Ramos (cell line): Measurements from ENCODE around the gene SPRED1.

Experiments
- in situ Hi-C: fragments of 300-500 bp; cut with MboI; formaldehyde crosslinking; loops from one replicate; pipeline ENCODE4 v1.14.3; 2022; ENCODE audit warnings: low sequenced_read_pairs; ENCODE audit not compliant: unreplicated experiment

SPRED1 gene

GRCh38 chr15:38332711-38333110 is 80.1 kb downstream of the SPRED1 start:
- in situ Hi-C loops, result no loop called here

- in situ Hi-C loops, result no loop called here
Measured at GRCh38 chr15:38335116-38335515, 82.5 kb downstream of the SPRED1 start.

- in situ Hi-C loops, result no loop called here
Measured at GRCh38 chr15:38344351-38344750, 91.7 kb downstream of the SPRED1 start.

- in situ Hi-C loops, result no loop called here
Measured at GRCh38 chr15:38349251-38349650, 96.6 kb downstream of the SPRED1 start.

GRCh38 chr15:38351466-38351865 is 98.8 kb downstream of the SPRED1 start:
- in situ Hi-C loops, result no loop called here

GRCh38 chr15:38354315-38354929 is 101.8 kb downstream of the SPRED1 start:
- in situ Hi-C loops, result no loop called here

GRCh38 chr15:38362355-38362754 is 109.7 kb downstream of the SPRED1 start:
- in situ Hi-C loops, result loop anchor here (10.0 kb wide), 1 partner anchor 368 kb away; no protein-coding TSS in a partner anchor

GRCh38 chr15:38367476-38367875 is 114.8 kb downstream of the SPRED1 start:
- in situ Hi-C loops, result loop anchor here (10.0 kb wide), 1 partner anchor 373 kb away; no protein-coding TSS in a partner anchor

GRCh38 chr15:38369936-38370478 is 117.4 kb downstream of the SPRED1 start:
- in situ Hi-C loops, result loop anchor here (10.0 kb wide), 1 partner anchor 375 kb away; no protein-coding TSS in a partner anchor

GRCh38 chr15:38373016-38373415 is 120.4 kb downstream of the SPRED1 start:
- in situ Hi-C loops, result no loop called here

GRCh38 chr15:38374029-38374428 is 121.4 kb downstream of the SPRED1 start:
- in situ Hi-C loops, result no loop called here

GRCh38 chr15:38374556-38374955 is 121.9 kb downstream of the SPRED1 start:
- in situ Hi-C loops, result no loop called here

GRCh38 chr15:38376081-38376480 is 123.4 kb downstream of the SPRED1 start:
- in situ Hi-C loops, result no loop called here

- in situ Hi-C loops, result no loop called here
Measured at GRCh38 chr15:38377636-38378035, 125.0 kb downstream of the SPRED1 start.

- in situ Hi-C loops, result no loop called here
Measured at GRCh38 chr15:38378161-38378560, 125.5 kb downstream of the SPRED1 start.

- in situ Hi-C loops, result no loop called here
Measured at GRCh38 chr15:38389924-38390542, 137.4 kb downstream of the SPRED1 start.

GRCh38 chr15:38391191-38391590 is 138.6 kb downstream of the SPRED1 start:
- in situ Hi-C loops, result no loop called here

GRCh38 chr15:38398134-38398533 is 145.5 kb downstream of the SPRED1 start:
- in situ Hi-C loops, result no loop called here

GRCh38 chr15:38401106-38401505 is 148.5 kb downstream of the SPRED1 start:
- in situ Hi-C loops, result no loop called here

- in situ Hi-C loops, result no loop called here
Measured at GRCh38 chr15:38401701-38402100, 149.1 kb downstream of the SPRED1 start.

- in situ Hi-C loops, result no loop called here
Measured at GRCh38 chr15:38406436-38406835, 153.8 kb downstream of the SPRED1 start.
